ENCODE measurements around the gene ZEB2. TPM values are rescaled to one million over a fixed set of nuclear protein-coding genes. Genes with fewer than 3 reads are reported as not detected.
A peak's percentile ranks its signal among the peaks of the same experiment; 100 is the strongest.

Gene ZEB2
- 18.1 TPM for total RNA-seq
- under 1 TPM in 3 of 4 donors, not detected in 1; 0.23 to 0.44 (median 0.37) TPM for polyA plus RNA-seq

DNA sequence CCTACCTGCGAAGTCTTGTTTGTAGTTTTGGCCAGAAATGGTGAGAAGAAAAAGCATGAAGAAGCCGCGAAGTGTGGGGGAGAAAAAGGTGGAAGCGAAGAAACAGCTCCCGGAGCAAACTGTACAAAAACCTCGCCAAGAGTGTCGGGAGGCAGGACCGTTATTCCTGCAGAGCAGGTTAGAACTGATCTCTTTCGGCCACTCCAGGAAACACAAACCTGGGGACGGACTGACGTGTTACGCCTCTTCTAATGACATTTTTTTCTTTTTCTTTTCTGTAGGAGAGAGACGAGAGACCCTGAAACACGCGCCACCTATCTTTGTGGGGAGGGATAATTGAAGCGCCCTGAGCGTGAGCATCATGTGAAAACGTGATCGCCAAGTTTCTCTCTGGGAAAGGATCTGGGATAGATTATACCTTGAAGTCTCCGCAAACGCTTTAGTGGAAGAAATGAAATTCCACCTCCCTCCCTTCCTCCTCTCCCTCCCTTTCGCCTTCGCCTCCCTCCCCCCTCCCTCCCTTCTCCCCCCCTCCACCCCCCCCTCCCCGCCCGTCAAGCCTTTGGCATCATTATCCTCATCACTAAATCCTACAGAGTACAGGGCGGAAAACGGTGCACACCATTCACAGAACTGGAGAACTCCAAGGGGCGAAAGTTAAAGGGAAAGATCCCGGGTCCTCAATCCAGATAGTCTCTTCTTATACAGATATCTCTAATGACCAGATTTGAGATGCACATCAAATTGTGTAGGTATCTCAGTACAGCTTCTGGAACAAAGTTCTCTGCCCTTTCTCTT is at the start of gene ZEB2:
Gene ZEB2, minus strand, starts transcription at position 186 of the 798 bp plus-strand sequence. CDS start 2,769 bp downstream, outside the sequence.
- Histone ChIP-seq H3K9me3 (ENCODE audit: control insufficient read depth in 2 of 2, low read length in 2 of 2) (no peaks in the 10 kb centered on the region), H3K4me3 (ENCODE audit: low read depth, low read length) (peak within 1 kb of the TSS; percentile 65), H3K27me3 (ENCODE audit: control insufficient read depth, insufficient read depth, low read length) (peaks cover 42% of the 10 kb centered on the region), H3K4me1 (ENCODE audit: control insufficient read depth, insufficient read depth, low read length, poor library complexity, severe bottlenecking) (peaks cover 56% of the 10 kb centered on the region), H3K36me3 (ENCODE audit: control insufficient read depth, insufficient read depth, low read length) (no peaks in the 10 kb centered on the region), H3K27ac (ENCODE audit: insufficient read depth, low read length, poor library complexity, severe bottlenecking) (no peak within 1 kb of the TSS)
- DNase-seq (peak in 1 of 3 donors; percentile 14), ATAC-seq (ENCODE audit: low read depth in 2 of 2) (no peak)
- H3K36me3 Mint-ChIP-seq: no peaks in the 10 kb centered on the region
- H3K4me1 Mint-ChIP-seq: peaks cover 8 to 33% (median 18%) of the 10 kb centered on the region in 4 donors
- peaks cover 33% of the 10 kb centered on the region for H3K27me3 Mint-ChIP-seq
- peaks cover 0 to 3% (median 0%) of the 10 kb centered on the region in 7 donors for H3K9me3 Mint-ChIP-seq
- no peak within 1 kb of the TSS for H3K27ac Mint-ChIP-seq
- H3K4me3 Mint-ChIP-seq: peak within 1 kb of the TSS in 1 of 4 donors; percentile 3

DNA sequence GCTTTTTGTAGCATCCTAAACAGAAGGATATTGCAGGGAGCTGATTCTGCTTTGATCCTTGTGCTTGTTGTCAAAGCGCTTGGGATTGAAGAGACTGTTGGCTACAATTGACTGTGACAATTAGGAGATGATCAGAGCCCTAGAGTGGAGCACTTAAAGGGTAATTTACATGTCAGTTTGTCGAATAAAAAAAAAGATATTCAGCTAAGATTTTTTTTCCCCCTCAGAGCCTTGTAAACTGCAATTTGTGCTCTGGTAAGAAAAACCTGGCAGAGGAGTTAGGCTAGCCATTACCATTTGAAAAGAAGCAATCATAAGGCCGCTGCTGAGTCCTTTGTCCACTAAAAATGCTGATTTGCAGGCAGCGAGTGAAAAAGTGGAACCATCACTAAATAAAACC is 47.8 kb upstream of the ZEB2 start:
- Mint-ChIP-seq H3K36me3 (no peaks in the 10 kb centered on the region), H3K9me3 (peaks cover 0 to 3% (median 0%) of the 10 kb centered on the region in 7 donors), H3K27ac (no peak overlapping the region), H3K4me1 (no peaks in the 10 kb centered on the region), H3K4me3 (no peak overlapping the region), H3K27me3 (peaks cover 20% of the 10 kb centered on the region)
- H3K27ac ChIP-seq (ENCODE audit: insufficient read depth, low read length, poor library complexity, severe bottlenecking): no peak overlapping the region
- H3K4me1 ChIP-seq (ENCODE audit: control insufficient read depth, insufficient read depth, low read length, poor library complexity, severe bottlenecking): no peaks in the 10 kb centered on the region
- DNase-seq (no peak), ATAC-seq (ENCODE audit: low read depth in 2 of 2) (no peak)
- no peaks in the 10 kb centered on the region for H3K36me3 ChIP-seq (ENCODE audit: control insufficient read depth, insufficient read depth, low read length)
- H3K27me3 ChIP-seq (ENCODE audit: control insufficient read depth, insufficient read depth, low read length): peaks cover 8% of the 10 kb centered on the region
- no peaks in the 10 kb centered on the region for H3K9me3 ChIP-seq (ENCODE audit: control insufficient read depth in 2 of 2, low read length in 2 of 2)
- no peak overlapping the region for H3K4me3 ChIP-seq (ENCODE audit: low read depth, low read length)

DNA sequence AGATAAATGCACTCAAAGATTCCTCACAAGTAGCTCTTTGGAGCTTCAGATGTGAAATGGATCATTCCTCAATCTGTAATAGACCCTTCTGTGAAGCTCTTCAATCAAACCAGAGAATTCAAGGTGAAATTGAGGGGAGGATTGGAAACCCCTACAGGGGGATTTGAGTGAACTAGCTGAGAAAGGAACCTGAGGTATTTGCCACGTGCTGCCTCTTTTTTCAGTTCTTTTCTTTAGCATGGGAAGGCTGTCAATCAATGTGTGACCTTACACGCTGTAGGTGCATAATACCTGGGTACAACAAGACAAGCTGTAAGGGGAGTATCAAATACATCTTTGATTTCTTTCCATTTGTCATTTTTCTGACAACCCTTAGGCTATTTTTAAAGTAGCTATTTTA is 46.5 kb upstream of the ZEB2 start:
- Mint-ChIP-seq H3K36me3 (no peaks in the 10 kb centered on the region), H3K9me3 (peaks cover 0 to 3% (median 0%) of the 10 kb centered on the region in 7 donors), H3K27me3 (peaks cover 19% of the 10 kb centered on the region), H3K4me1 (no peaks in the 10 kb centered on the region), H3K4me3 (no peak overlapping the region), H3K27ac (no peak overlapping the region)
- Histone ChIP-seq H3K4me1 (ENCODE audit: control insufficient read depth, insufficient read depth, low read length, poor library complexity, severe bottlenecking) (no peaks in the 10 kb centered on the region), H3K27ac (ENCODE audit: insufficient read depth, low read length, poor library complexity, severe bottlenecking) (no peak overlapping the region), H3K4me3 (ENCODE audit: low read depth, low read length) (no peak overlapping the region), H3K36me3 (ENCODE audit: control insufficient read depth, insufficient read depth, low read length) (no peaks in the 10 kb centered on the region), H3K9me3 (ENCODE audit: control insufficient read depth in 2 of 2, low read length in 2 of 2) (no peaks in the 10 kb centered on the region), H3K27me3 (ENCODE audit: control insufficient read depth, insufficient read depth, low read length) (peaks cover 8% of the 10 kb centered on the region)
- no peak for ATAC-seq (ENCODE audit: low read depth in 2 of 2)
- DNase-seq: no peak

DNA sequence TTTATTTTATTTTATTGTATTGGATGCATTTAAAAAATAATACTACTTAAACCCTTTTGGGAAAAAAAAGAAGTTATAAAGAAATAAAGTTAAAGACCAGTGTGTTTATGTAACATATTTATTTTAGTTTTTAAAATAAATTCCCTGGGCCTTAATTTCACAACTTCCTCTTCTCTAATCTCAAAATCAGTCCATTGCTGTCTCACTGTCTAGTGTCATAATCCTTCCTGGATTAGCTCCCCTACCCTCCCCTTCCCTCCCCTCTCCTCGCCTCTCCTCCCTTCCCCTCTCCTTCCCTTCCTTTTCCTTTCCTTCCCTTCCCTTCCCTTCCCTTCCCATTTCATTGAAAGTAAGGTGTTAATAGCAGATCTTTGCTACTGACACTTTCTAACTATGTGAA is 40.3 kb upstream of the ZEB2 start:
- H3K4me3 Mint-ChIP-seq: no peak overlapping the region
- Histone ChIP-seq H3K4me1 (ENCODE audit: control insufficient read depth, insufficient read depth, low read length, poor library complexity, severe bottlenecking) (no peaks in the 10 kb centered on the region), H3K9me3 (ENCODE audit: control insufficient read depth in 2 of 2, low read length in 2 of 2) (no peaks in the 10 kb centered on the region), H3K27me3 (ENCODE audit: control insufficient read depth, insufficient read depth, low read length) (peaks cover 2% of the 10 kb centered on the region), H3K36me3 (ENCODE audit: control insufficient read depth, insufficient read depth, low read length) (no peaks in the 10 kb centered on the region), H3K4me3 (ENCODE audit: low read depth, low read length) (no peak overlapping the region), H3K27ac (ENCODE audit: insufficient read depth, low read length, poor library complexity, severe bottlenecking) (no peak overlapping the region)
- H3K27ac Mint-ChIP-seq: no peak overlapping the region
- no peaks in the 10 kb centered on the region for H3K36me3 Mint-ChIP-seq
- DNase-seq: no peak
- peaks cover 9% of the 10 kb centered on the region for H3K27me3 Mint-ChIP-seq
- H3K4me1 Mint-ChIP-seq: no peaks in the 10 kb centered on the region
- H3K9me3 Mint-ChIP-seq: peaks cover 0 to 2% (median 0%) of the 10 kb centered on the region in 7 donors
- no peak for ATAC-seq (ENCODE audit: low read depth in 2 of 2)

DNA sequence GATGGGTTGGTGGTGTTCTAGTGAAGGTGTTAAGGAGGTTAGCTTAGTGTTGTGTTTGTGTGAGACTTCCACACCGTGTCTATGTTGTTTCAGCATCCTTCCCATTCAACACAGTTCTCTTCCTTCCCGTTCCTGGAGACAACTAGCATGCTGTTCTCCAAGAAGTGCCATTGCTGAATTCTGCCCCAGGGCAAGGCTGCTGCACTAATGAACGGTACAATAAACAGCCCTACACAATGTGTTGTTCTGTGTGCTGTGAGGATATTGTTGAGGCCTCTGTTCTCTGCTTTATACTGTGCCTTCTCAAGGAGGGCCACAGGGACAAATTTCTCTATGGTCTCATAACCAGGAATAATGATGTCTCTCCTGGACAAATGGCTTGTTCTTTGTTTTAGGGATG is 39.8 kb upstream of the ZEB2 start:
- no peak overlapping the region for H3K4me3 Mint-ChIP-seq
- H3K27me3 Mint-ChIP-seq: peaks cover 14% of the 10 kb centered on the region
- Histone ChIP-seq H3K27me3 (ENCODE audit: control insufficient read depth, insufficient read depth, low read length) (peaks cover 2% of the 10 kb centered on the region), H3K27ac (ENCODE audit: insufficient read depth, low read length, poor library complexity, severe bottlenecking) (no peak overlapping the region), H3K4me1 (ENCODE audit: control insufficient read depth, insufficient read depth, low read length, poor library complexity, severe bottlenecking) (no peaks in the 10 kb centered on the region), H3K36me3 (ENCODE audit: control insufficient read depth, insufficient read depth, low read length) (no peaks in the 10 kb centered on the region), H3K4me3 (ENCODE audit: low read depth, low read length) (no peak overlapping the region), H3K9me3 (ENCODE audit: control insufficient read depth in 2 of 2, low read length in 2 of 2) (no peaks in the 10 kb centered on the region)
- H3K27ac Mint-ChIP-seq: no peak overlapping the region
- DNase-seq (no peak), ATAC-seq (ENCODE audit: low read depth in 2 of 2) (no peak)
- H3K9me3 Mint-ChIP-seq: peaks cover 0 to 2% (median 0%) of the 10 kb centered on the region in 7 donors
- no peaks in the 10 kb centered on the region for H3K4me1 Mint-ChIP-seq
- no peaks in the 10 kb centered on the region for H3K36me3 Mint-ChIP-seq

DNA sequence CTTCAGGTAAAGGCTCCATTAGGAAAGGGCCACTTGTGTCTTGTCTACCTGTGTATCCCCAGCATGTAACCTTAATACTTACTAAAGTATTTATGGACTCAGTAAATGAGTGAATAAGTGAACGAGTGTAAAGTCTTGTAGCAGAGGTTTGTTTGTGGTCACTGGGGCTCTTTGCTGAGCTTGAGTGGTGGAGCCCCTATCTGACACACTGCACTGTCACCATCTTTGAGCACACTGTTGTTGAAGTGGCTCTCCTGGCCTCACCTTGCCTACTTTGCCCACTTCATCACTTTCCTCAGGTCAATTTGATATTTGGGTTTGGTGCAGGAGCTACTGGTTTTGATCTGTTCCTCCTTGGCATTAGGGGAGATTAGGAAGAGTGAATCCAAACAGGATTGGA is 39.3 kb upstream of the ZEB2 start:
- no peak overlapping the region for H3K4me3 Mint-ChIP-seq
- Histone ChIP-seq H3K36me3 (ENCODE audit: control insufficient read depth, insufficient read depth, low read length) (no peaks in the 10 kb centered on the region), H3K9me3 (ENCODE audit: control insufficient read depth in 2 of 2, low read length in 2 of 2) (no peaks in the 10 kb centered on the region), H3K4me1 (ENCODE audit: control insufficient read depth, insufficient read depth, low read length, poor library complexity, severe bottlenecking) (no peaks in the 10 kb centered on the region), H3K27ac (ENCODE audit: insufficient read depth, low read length, poor library complexity, severe bottlenecking) (no peak overlapping the region), H3K27me3 (ENCODE audit: control insufficient read depth, insufficient read depth, low read length) (peaks cover 2% of the 10 kb centered on the region), H3K4me3 (ENCODE audit: low read depth, low read length) (no peak overlapping the region)
- ATAC-seq (ENCODE audit: low read depth in 2 of 2) (no peak), DNase-seq (no peak)
- peaks cover 16% of the 10 kb centered on the region for H3K27me3 Mint-ChIP-seq
- no peaks in the 10 kb centered on the region for H3K4me1 Mint-ChIP-seq
- no peak overlapping the region for H3K27ac Mint-ChIP-seq
- no peaks in the 10 kb centered on the region for H3K36me3 Mint-ChIP-seq
- peaks cover 0 to 2% (median 0%) of the 10 kb centered on the region in 7 donors for H3K9me3 Mint-ChIP-seq

DNA sequence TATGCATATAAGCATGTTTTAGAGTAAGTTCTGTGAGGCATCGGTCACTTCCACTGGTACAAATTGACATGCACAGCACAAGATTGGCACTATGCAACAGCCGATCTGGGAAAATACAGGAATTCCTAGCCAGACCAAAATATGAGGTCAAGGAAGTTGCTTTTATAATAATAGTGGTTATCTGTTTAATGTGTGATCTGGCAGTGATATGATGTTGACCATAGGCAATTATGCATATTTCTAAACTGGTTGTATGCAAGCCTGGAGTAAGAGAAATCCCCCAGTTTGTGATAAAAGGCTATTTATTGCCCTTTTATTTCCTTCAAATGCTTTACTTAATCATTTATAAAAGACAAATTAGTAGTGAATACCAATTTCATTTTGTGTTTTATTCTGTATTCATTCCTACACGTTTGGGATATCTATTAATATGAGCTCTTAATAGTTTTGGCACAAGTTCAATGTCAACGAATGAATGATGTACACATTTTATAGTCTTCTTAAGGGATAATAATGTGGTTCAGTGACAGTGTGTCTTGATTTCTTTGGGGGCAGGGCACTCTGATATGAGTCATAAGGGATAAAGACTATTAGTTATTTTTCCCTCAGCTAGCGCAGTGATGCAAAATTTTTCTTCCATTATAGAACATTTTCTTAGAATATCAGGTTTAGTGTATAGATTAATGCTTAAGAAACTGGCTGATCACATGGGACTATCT is 34.7 kb upstream of the ZEB2 start:
- no peak overlapping the region for H3K27ac Mint-ChIP-seq
- peaks cover 4% of the 10 kb centered on the region for H3K27me3 ChIP-seq (ENCODE audit: control insufficient read depth, insufficient read depth, low read length)
- H3K4me1 ChIP-seq (ENCODE audit: control insufficient read depth, insufficient read depth, low read length, poor library complexity, severe bottlenecking): no peaks in the 10 kb centered on the region
- H3K4me3 Mint-ChIP-seq: no peak overlapping the region
- no peak overlapping the region for H3K27ac ChIP-seq (ENCODE audit: insufficient read depth, low read length, poor library complexity, severe bottlenecking)
- H3K27me3 Mint-ChIP-seq: peaks cover 16% of the 10 kb centered on the region
- no peaks in the 10 kb centered on the region for H3K4me1 Mint-ChIP-seq
- peaks cover 0 to 2% (median 0%) of the 10 kb centered on the region in 7 donors for H3K9me3 Mint-ChIP-seq
- H3K36me3 Mint-ChIP-seq: no peaks in the 10 kb centered on the region
- DNase-seq: no peak
- no peaks in the 10 kb centered on the region for H3K9me3 ChIP-seq (ENCODE audit: control insufficient read depth in 2 of 2, low read length in 2 of 2)
- no peaks in the 10 kb centered on the region for H3K36me3 ChIP-seq (ENCODE audit: control insufficient read depth, insufficient read depth, low read length)
- no peak for ATAC-seq (ENCODE audit: low read depth in 2 of 2)
- no peak overlapping the region for H3K4me3 ChIP-seq (ENCODE audit: low read depth, low read length)
